ENCODE results near the gene IGFL2.
"Not testable (repeated sequence)": the region's sequence is repeated elsewhere in the genome, so short reads cannot be mapped to it uniquely, and the experiment has no call there.

The IGFL2 gene

DNA sequence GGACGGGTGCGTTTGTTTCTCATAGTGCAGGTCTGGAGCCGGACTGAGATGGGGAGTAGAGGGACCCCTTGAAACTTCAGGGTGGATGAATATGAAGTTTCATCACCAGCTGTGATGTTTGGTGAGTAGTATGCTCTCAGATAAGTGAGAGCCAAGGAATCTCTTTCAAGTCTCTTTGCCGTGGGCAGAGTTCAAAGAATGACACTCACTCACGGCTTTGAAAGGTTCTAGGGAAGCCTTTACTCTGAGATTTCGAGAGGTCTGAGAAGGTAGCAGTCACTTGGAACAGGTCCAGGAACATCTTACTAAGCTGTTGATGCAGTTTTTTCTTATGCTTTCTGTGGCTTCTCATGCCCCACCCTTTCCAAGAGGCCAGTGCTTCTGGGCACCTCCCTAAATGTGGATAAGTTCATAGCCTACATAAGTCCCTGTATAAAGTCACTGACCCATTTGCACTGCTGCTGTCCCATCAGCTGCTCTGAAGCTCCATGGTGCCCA is at the start of gene IGFL2:
Gene IGFL2, plus strand, starts transcription at position 448 of the 498 bp plus-strand sequence. Its CDS starts 41 bp downstream, at position 489.
- DNase-seq (ENCODE audit: low spot score in 2 of 2) (no peak), ATAC-seq (peak; percentile 40)
- no peaks in the 10 kb centered on the region for H3K36me3 Mint-ChIP-seq
- H3K9me3 Mint-ChIP-seq: no peaks in the 10 kb centered on the region
- no peak within 1 kb of the TSS for H3K27ac Mint-ChIP-seq
- no peaks in the 10 kb centered on the region for H3K4me1 Mint-ChIP-seq
- no peak within 1 kb of the TSS for H3K4me3 Mint-ChIP-seq

- Mint-ChIP-seq H3K36me3 (no peaks in the 10 kb centered on the region), H3K4me1 (no peaks in the 10 kb centered on the region), H3K27ac (no peak overlapping the region), H3K9me3 (peaks cover 9% of the 10 kb centered on the region), H3K4me3 (no peak overlapping the region)
- no peak for DNase-seq (ENCODE audit: low spot score in 2 of 2)
- ATAC-seq: no peak
Observed at GRCh38 chr19:46100344-46100743, 47.7 kb upstream of the IGFL2 start.

DNA sequence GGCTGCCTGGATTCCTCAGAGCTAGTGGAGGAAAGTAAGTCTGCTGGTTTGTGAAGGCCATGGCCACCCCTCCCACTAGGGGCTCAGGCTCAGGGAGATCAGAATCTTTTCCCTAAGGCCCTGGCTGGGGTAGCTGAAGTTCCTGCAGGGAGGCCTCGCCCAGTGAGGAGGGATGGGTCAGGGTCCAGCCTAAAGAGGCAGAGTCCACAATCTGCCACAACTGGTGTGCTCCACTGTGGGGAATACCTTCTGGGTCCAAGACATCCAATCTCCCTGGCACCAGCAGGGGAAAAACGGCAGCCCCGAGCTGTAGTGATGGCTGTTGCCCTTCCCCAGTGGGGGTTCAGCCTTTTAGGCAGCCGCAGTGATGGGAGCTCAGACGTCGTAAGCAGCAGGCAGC is 46.7 kb upstream of the IGFL2 start:
- Mint-ChIP-seq H3K4me3 (no peak overlapping the region), H3K4me1 (no peaks in the 10 kb centered on the region), H3K36me3 (no peaks in the 10 kb centered on the region), H3K27ac (no peak overlapping the region), H3K9me3 (peaks cover 6% of the 10 kb centered on the region)
- DNase-seq (ENCODE audit: low spot score in 2 of 2) (no peak), ATAC-seq (no peak)

- DNase-seq (ENCODE audit: low spot score in 2 of 2); H3K27ac Mint-ChIP-seq; H3K9me3 Mint-ChIP-seq; ATAC-seq; H3K4me3 Mint-ChIP-seq; H3K4me1 Mint-ChIP-seq; H3K36me3 Mint-ChIP-seq: not testable (repeated sequence)
Observed at GRCh38 chr19:46102333-46102732, 45.7 kb upstream of the IGFL2 start.

DNA sequence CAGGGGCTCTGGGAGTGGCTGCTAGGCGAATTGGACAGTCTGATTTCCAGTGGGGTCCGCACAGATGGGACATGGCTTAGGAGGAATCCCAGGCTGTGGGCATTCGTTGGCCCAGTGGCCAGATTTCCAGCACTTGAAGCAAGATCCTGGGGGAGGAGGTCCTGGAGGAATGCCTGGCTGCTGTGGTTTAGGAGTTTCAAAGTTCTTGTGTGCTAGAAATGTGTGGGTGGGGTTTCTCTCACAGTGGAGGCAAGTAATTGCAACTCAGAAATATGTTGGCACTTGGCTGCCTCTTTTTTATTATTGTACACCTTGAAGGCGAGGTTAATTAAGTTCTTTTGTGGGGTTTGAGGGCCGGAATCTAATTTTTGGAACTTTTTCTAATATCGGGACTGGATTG is 40.7 kb upstream of the IGFL2 start:
- no peaks in the 10 kb centered on the region for H3K9me3 Mint-ChIP-seq
- H3K36me3 Mint-ChIP-seq: no peaks in the 10 kb centered on the region
- DNase-seq (ENCODE audit: low spot score in 2 of 2) (no peak), ATAC-seq (no peak)
- no peak overlapping the region for H3K27ac Mint-ChIP-seq
- no peaks in the 10 kb centered on the region for H3K4me1 Mint-ChIP-seq
- no peak overlapping the region for H3K4me3 Mint-ChIP-seq

GRCh38 chr19:46109876-46110275 is 38.2 kb upstream of the IGFL2 start:
- DNase-seq (ENCODE audit: low spot score in 2 of 2): no peak
- peaks cover 1% of the 10 kb centered on the region for H3K4me1 Mint-ChIP-seq
- no peaks in the 10 kb centered on the region for H3K36me3 Mint-ChIP-seq
- no peak for ATAC-seq
- no peak overlapping the region for H3K27ac Mint-ChIP-seq
- H3K4me3 Mint-ChIP-seq: no peak overlapping the region
- no peaks in the 10 kb centered on the region for H3K9me3 Mint-ChIP-seq

GRCh38 chr19:46111376-46111775 is 36.7 kb upstream of the IGFL2 start:
- Mint-ChIP-seq H3K4me3 (no peak overlapping the region), H3K27ac (no peak overlapping the region), H3K9me3 (no peaks in the 10 kb centered on the region), H3K36me3 (no peaks in the 10 kb centered on the region), H3K4me1 (peaks cover 13% of the 10 kb centered on the region)
- no peak for DNase-seq (ENCODE audit: low spot score in 2 of 2)
- no peak for ATAC-seq

- H3K27ac Mint-ChIP-seq: no peak overlapping the region
- DNase-seq (ENCODE audit: low spot score in 2 of 2) (no peak), ATAC-seq (no peak)
- H3K4me3 Mint-ChIP-seq: no peak overlapping the region
- H3K9me3 Mint-ChIP-seq: no peaks in the 10 kb centered on the region
- H3K4me1 Mint-ChIP-seq: peaks cover 13% of the 10 kb centered on the region
- no peaks in the 10 kb centered on the region for H3K36me3 Mint-ChIP-seq
Observed at GRCh38 chr19:46112527-46112926, 35.5 kb upstream of the IGFL2 start.

- Mint-ChIP-seq H3K36me3 (no peaks in the 10 kb centered on the region), H3K27ac (no peak overlapping the region), H3K4me3 (no peak overlapping the region), H3K4me1 (peaks cover 13% of the 10 kb centered on the region), H3K9me3 (no peaks in the 10 kb centered on the region)
- ATAC-seq: no peak
- DNase-seq (ENCODE audit: low spot score in 2 of 2): no peak
Observed at GRCh38 chr19:46113726-46114125, 34.3 kb upstream of the IGFL2 start.

DNA sequence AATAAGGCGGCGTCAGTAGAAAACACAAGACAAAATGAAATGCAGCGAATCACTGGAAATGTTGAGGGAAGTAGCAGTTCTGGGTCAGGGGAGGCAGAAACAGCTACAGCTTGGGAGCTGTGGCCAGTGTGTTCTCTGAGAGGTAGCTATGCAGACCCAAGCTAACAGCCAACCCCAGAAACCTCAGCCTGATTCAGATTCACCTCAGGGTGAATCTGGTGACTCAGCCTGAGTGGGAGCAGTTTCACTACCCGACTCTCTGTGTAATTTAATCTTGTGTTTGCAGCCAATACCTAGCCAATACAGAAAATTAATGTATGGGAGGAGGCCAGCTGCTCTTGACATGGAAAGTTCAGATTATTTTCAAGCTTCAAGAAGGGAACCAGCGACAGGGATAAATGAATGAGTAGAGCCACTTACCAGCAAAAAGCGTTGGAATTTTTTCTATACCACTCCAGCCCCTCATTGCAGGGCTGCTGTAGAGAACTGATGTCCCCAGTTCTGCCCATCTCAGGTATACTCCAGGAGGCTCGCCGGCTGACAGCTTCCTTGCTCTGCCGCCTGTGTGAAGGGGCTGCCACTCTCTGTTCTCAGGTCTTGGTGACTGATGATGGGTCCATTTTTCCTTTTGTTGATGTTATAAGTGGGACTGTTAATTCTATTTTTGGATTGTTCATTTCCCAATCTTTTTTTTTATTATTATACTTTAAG is 32.5 kb upstream of the IGFL2 start:
- Mint-ChIP-seq H3K27ac (no peak overlapping the region), H3K4me3 (no peak overlapping the region), H3K4me1 (peaks cover 13% of the 10 kb centered on the region), H3K36me3 (no peaks in the 10 kb centered on the region), H3K9me3 (no peaks in the 10 kb centered on the region)
- peak; percentile 100 for ATAC-seq
- peak; percentile 21 to 63 for DNase-seq (ENCODE audit: low spot score in 2 of 2)

GRCh38 chr19:46116121-46116520 is 31.9 kb upstream of the IGFL2 start:
- Mint-ChIP-seq H3K4me3 (no peak overlapping the region), H3K9me3 (no peaks in the 10 kb centered on the region), H3K4me1 (peaks cover 13% of the 10 kb centered on the region)

GRCh38 chr19:46118136-46118535 is 29.9 kb upstream of the IGFL2 start:
- no peak for ATAC-seq
- Mint-ChIP-seq H3K36me3 (no peaks in the 10 kb centered on the region), H3K4me1 (peaks cover 13% of the 10 kb centered on the region), H3K9me3 (no peaks in the 10 kb centered on the region), H3K4me3 (no peak overlapping the region), H3K27ac (no peak overlapping the region)
- DNase-seq (ENCODE audit: low spot score in 2 of 2): no peak

More at GRCh38 chr19:46116121-46116520, 31.9 kb upstream of the IGFL2 start:
- ATAC-seq: no peak
- no peak for DNase-seq (ENCODE audit: low spot score in 2 of 2)
- H3K36me3 Mint-ChIP-seq: no peaks in the 10 kb centered on the region
- H3K27ac Mint-ChIP-seq: no peak overlapping the region

GRCh38 chr19:46124638-46125115 is 23.4 kb upstream of the IGFL2 start, which contains the start of gene IGFL3:
TSS of gene IGFL3 (minus strand) at chr19:46124688. CDS start at chr19:46124649, 39 bp downstream.
- Mint-ChIP-seq H3K9me3 (no peaks in the 10 kb centered on the region), H3K4me1 (no peaks in the 10 kb centered on the region), H3K36me3 (no peaks in the 10 kb centered on the region), H3K4me3 (no peak within 1 kb of the TSS), H3K27ac (no peak within 1 kb of the TSS)
- DNase-seq (ENCODE audit: low spot score in 2 of 2): no peak
- no peak for ATAC-seq

GRCh38 chr19:46125447-46125846 is 22.6 kb upstream of the IGFL2 start:
- DNase-seq (ENCODE audit: low spot score in 2 of 2) (no peak), ATAC-seq (no peak)
- Mint-ChIP-seq H3K36me3 (no peaks in the 10 kb centered on the region), H3K27ac (no peak overlapping the region), H3K4me1 (no peaks in the 10 kb centered on the region), H3K4me3 (no peak overlapping the region), H3K9me3 (no peaks in the 10 kb centered on the region)

DNA sequence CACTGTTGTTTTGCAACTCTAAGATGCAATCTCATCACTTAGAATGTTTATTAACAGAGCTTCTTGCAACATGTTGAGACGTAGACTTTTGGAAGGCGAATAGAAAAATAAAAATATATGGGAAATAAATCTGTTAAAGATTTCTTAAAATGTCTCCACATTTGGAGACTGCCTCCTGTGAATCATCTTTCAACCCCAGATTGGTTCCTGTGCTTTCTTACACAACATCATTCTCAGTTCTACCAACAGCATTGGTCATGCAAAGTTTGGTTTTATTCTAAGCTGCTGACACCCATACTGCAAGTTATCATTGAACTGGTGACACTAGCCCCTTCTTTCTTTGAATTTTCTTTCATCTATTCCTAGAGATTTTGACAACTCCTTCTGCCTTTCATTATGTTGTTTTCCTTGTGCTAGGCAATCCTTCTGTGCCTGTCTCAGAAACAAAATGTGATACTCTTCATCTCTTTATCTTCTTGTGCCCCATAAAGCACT is 21.9 kb upstream of the IGFL2 start:
- ATAC-seq: no peak

DNA sequence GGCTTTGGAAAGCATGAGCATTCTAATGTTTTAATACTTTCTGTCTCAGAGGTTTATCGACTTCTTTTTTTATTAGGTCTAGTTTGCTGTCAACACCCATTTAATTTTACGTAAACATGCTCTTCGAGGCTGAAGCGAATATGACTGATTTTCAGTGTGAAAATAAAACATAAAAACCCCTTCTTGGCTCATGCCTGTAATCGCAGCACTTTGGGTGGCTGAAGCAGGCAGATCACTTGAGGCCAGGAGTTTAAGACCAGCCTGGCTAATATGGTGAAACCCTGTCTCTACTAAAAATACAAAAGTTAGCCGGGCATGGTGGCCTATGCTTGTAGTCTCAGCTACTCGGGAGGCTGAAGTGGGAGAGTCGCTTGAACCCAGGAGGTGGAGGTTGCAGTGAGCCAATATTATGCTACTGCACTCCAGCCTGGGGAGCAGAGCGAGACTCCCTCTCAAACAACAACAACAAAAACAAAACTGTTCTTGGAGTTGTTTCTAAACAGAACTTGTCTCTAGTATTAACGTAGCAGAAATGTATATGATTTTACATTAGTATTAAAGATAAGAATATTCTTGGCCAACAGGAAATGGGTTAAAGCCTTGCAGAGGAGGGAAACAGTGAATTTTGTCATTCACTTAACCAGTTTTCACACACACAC is 16.4 kb upstream of the IGFL2 start:
- Mint-ChIP-seq H3K27ac (no peak overlapping the region), H3K36me3 (no peaks in the 10 kb centered on the region)

More for the DNA sequence above, 21.9 kb upstream of the IGFL2 start:
- no peak for DNase-seq (ENCODE audit: low spot score in 2 of 2)
- H3K4me3 Mint-ChIP-seq: no peak overlapping the region
- no peaks in the 10 kb centered on the region for H3K36me3 Mint-ChIP-seq
- H3K9me3 Mint-ChIP-seq: no peaks in the 10 kb centered on the region
- no peaks in the 10 kb centered on the region for H3K4me1 Mint-ChIP-seq
- no peak overlapping the region for H3K27ac Mint-ChIP-seq

More for the DNA sequence above, 16.4 kb upstream of the IGFL2 start:
- Mint-ChIP-seq H3K4me3 (no peak overlapping the region), H3K9me3 (no peaks in the 10 kb centered on the region), H3K4me1 (no peaks in the 10 kb centered on the region)
- DNase-seq (ENCODE audit: low spot score in 2 of 2) (no peak), ATAC-seq (no peak)
